Activated CD8-positive, alpha-beta T cell treated with anti-CD3 and anti-CD28 coated beads, Interleukin-2, amount 10 ng/mL, durations not matched to agents 7 days and 5 days (primary cell): ENCODE results near the gene PEX11B. TPM values are rescaled to one million over a fixed set of nuclear protein-coding genes. Genes with fewer than 3 reads are reported as not detected.

Experiments
- ATAC-seq: fragments of 150-1000 bp; cut with Tn5 transposase; one replicate; pipeline ENCODE4 v1.10.0; 2021; ENCODE audit warnings: moderate library complexity
- CTCF ChIA-PET: fragments of 350-600 bp; sonication (Branson Sonifier 250); formaldehyde crosslinking; loops from one replicate; lab custom pipeline; 2021; ENCODE audit warnings: antibody characterized with exemption; lab: Charles Lee
- POLR2A ChIA-PET: fragments of 350-600 bp; sonication (Branson Sonifier 250); formaldehyde crosslinking; loops from one replicate; lab custom pipeline; 2021; ENCODE audit warnings: antibody characterized with exemption; lab: Charles Lee
- DNase-seq: peaks from one replicate; pipeline ENCODE4 v3.0.0-alpha.2; 2020
- H3K27ac Mint-ChIP-seq: one replicate; pipeline ENCODE4 v1.8.0; 2021; ENCODE audit warnings: mild to moderate bottlenecking, mixed read lengths
- H3K27me3 Mint-ChIP-seq: one replicate; pipeline ENCODE4 v1.8.0; 2021; ENCODE audit warnings: low read depth, mixed read lengths
- H3K36me3 Mint-ChIP-seq: one replicate; pipeline ENCODE4 v1.8.0; 2021; ENCODE audit warnings: low read depth, mixed read lengths
- H3K4me1 Mint-ChIP-seq: one replicate; pipeline ENCODE4 v1.8.0; 2021; ENCODE audit warnings: low read depth, mixed read lengths
- H3K4me3 Mint-ChIP-seq: one replicate; pipeline ENCODE4 v1.8.0; 2021; ENCODE audit warnings: mild to moderate bottlenecking, mixed read lengths
- H3K9me3 Mint-ChIP-seq: one replicate; pipeline ENCODE4 v1.8.0; 2022; ENCODE audit warnings: mixed read lengths; ENCODE audit not compliant: insufficient read depth
- total RNA-seq, 2 experiments: library from RNA; stranded (reverse); gene quantifications; one replicate each; pipeline ENCODE4 v1.2.3, GENCODE V29; 2021

PEX11B gene
- total RNA-seq, 2 experiments from 2014 or later = 33.3 to 35.9 TPM

DNA sequence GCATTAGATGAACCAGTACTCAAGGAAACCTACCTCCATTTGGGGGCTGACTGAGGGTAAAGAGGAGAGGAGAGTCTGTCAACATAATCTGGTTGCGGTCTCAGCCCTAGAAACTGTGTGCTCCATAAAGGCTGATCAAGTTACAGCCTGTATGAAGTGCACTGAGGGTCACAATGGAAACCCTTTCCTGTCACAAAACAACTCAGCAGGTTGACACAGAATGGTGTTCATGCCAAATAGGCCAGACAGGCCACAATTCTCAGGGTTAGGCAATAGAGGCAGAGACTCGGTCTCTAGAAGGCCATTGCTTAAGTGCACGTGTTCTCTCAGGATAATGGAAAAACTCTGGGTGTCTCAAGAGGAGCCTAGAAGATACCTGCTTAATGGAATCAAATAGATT is 28.8 kb downstream of the PEX11B start:
- ChIA-PET POLR2A (no interaction called here), CTCF (interaction anchor here (0.7 to 4.7 kb wide), 3 partner anchors 17 to 43 kb away, joined by 3 to 41 read pairs (median 3); partner anchors contain the start of gene NUDT17)
- Mint-ChIP-seq H3K36me3 (no peaks in the 10 kb centered on the region), H3K4me1 (peaks cover 13% of the 10 kb centered on the region), H3K9me3 (no peaks in the 10 kb centered on the region), H3K4me3 (no peak overlapping the region), H3K27me3 (peaks cover 7% of the 10 kb centered on the region), H3K27ac (no peak overlapping the region)
- DNase-seq = no peak
- ATAC-seq = no peak

DNA sequence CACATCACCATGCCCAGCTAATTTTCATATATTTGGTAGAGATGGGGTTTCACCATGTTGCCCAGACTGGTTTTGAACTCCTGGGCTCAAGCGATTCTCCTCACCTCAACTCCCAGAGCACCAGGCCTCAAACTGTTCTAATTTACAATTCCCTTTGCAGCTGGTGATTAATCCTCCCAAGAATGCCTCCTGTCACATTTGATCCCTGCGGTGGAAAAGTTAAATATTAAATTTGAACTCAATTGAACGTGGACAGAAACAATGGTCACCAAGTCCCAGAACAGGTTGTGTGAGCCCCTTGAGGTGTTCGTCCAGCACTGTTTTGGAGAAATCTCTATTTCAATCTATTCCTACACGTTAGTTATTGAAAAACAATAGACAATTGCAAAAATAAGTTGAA is 30.9 kb downstream of the PEX11B start:
- no peak for ATAC-seq
- H3K36me3 Mint-ChIP-seq = no peaks in the 10 kb centered on the region
- H3K27ac Mint-ChIP-seq = no peak overlapping the region
- no peaks in the 10 kb centered on the region for H3K9me3 Mint-ChIP-seq
- peaks cover 14% of the 10 kb centered on the region for H3K4me1 Mint-ChIP-seq
- DNase-seq = no peak
- H3K27me3 Mint-ChIP-seq = peaks cover 24% of the 10 kb centered on the region
- CTCF ChIA-PET = interaction anchor here (1.4 to 6.2 kb wide), 2 partner anchors 29 to 41 kb away, joined by 3 to 49 read pairs; partner anchors contain the start of genes NUDT17 and PIAS3
- H3K4me3 Mint-ChIP-seq = no peak overlapping the region
- POLR2A ChIA-PET = interaction anchor here (1.1 to 1.6 kb wide), 2 partner anchors 29 to 31 kb away, joined by 4 to 7 read pairs; partner anchors contain the start of genes PEX11B and PIAS3

- Mint-ChIP-seq H3K9me3 (no peaks in the 10 kb centered on the region), H3K27ac (peak overlapping the region; percentile 2), H3K27me3 (peaks cover 26% of the 10 kb centered on the region), H3K4me3 (peak overlapping the region; percentile 54), H3K4me1 (peaks cover 14% of the 10 kb centered on the region), H3K36me3 (no peaks in the 10 kb centered on the region)
- DNase-seq (no peak), ATAC-seq (no peak)
- ChIA-PET CTCF (interaction anchor here (1.4 to 6.2 kb wide), 2 partner anchors 28 to 40 kb away, joined by 3 to 49 read pairs; partner anchors contain the start of genes NUDT17 and PIAS3), POLR2A (interaction anchor here (1.6 kb wide), 1 partner anchor 28 kb away, joined by 7 read pairs; the partner anchor contains the start of gene PIAS3)
Measured at GRCh38 chr1:145886816-145887215, 31.7 kb downstream of the PEX11B start.

DNA sequence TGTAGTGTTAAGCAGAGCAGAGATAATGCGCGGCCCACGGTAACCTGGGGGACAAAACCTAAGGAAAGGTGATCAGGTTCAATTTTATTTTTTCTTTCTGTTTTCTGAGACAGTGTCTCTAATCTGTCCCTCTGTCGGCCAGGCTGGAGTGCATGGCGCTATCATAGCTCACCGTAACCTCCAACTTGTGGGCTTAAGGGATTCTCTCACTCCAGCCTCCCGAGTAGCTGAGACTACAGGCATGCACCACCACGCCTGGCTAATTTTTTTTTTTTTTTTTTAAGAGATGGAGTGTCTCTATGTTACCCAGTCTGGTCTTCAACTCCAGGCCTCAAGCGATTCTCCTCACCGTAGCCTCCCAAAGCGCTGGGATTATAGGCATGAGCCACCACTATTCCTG is 32.1 kb downstream of the PEX11B start:
- CTCF ChIA-PET = interaction anchor here (1.2 to 6.2 kb wide), 3 partner anchors 15 to 40 kb away, joined by 3 to 49 read pairs (median 3); partner anchors contain the start of genes NUDT17 and PIAS3
- Mint-ChIP-seq H3K4me1 (peaks cover 14% of the 10 kb centered on the region), H3K27me3 (peaks cover 28% of the 10 kb centered on the region), H3K4me3 (peak overlapping the region; percentile 81), H3K36me3 (no peaks in the 10 kb centered on the region), H3K9me3 (no peaks in the 10 kb centered on the region), H3K27ac (no peak overlapping the region)
- POLR2A ChIA-PET = interaction anchor here (1.6 kb wide), 1 partner anchor 28 kb away, joined by 7 read pairs; the partner anchor contains the start of gene PIAS3
- DNase-seq = no peak
- no peak for ATAC-seq

- Mint-ChIP-seq H3K4me3 (peak within 1 kb of the TSS; percentile 81), H3K9me3 (no peaks in the 10 kb centered on the region), H3K36me3 (no peaks in the 10 kb centered on the region), H3K27me3 (peaks cover 31% of the 10 kb centered on the region), H3K27ac (no peak within 1 kb of the TSS), H3K4me1 (peaks cover 14% of the 10 kb centered on the region)
- peak; percentile 94 for DNase-seq
- POLR2A ChIA-PET = interaction anchor here (1.0 kb wide), 1 partner anchor 12 kb away, joined by 3 read pairs; no protein-coding TSS in a partner anchor
- ATAC-seq = peak; percentile 100
- CTCF ChIA-PET = interaction anchor here (1.2 to 6.2 kb wide), 4 partner anchors 14 to 39 kb away, joined by 3 to 49 read pairs (median 7); partner anchors contain the start of genes NUDT17 and PIAS3
Measured at GRCh38 chr1:145885738-145886287, 32.7 kb downstream of the PEX11B start, which contains the start of gene ANKRD35. Gene ANKRD35, minus strand, starts transcription at chr1:145885866. Its CDS starts 108 bp downstream, at chr1:145885758.

- H3K4me3 Mint-ChIP-seq = peak overlapping the region; percentile 81
- peaks cover 14% of the 10 kb centered on the region for H3K4me1 Mint-ChIP-seq
- no peaks in the 10 kb centered on the region for H3K9me3 Mint-ChIP-seq
- H3K36me3 Mint-ChIP-seq = no peaks in the 10 kb centered on the region
- ChIA-PET POLR2A (interaction anchor here (1.0 kb wide), 1 partner anchor 11 kb away, joined by 3 read pairs; no protein-coding TSS in a partner anchor), CTCF (interaction anchor here (1.3 to 6.2 kb wide), 2 partner anchors 26 to 38 kb away, joined by 8 to 49 read pairs; partner anchors contain the start of genes NUDT17 and PIAS3)
- no peak overlapping the region for H3K27ac Mint-ChIP-seq
- ATAC-seq (no peak), DNase-seq (no peak)
- H3K27me3 Mint-ChIP-seq = peaks cover 31% of the 10 kb centered on the region
Measured at GRCh38 chr1:145884675-145885074, 33.8 kb downstream of the PEX11B start.

DNA sequence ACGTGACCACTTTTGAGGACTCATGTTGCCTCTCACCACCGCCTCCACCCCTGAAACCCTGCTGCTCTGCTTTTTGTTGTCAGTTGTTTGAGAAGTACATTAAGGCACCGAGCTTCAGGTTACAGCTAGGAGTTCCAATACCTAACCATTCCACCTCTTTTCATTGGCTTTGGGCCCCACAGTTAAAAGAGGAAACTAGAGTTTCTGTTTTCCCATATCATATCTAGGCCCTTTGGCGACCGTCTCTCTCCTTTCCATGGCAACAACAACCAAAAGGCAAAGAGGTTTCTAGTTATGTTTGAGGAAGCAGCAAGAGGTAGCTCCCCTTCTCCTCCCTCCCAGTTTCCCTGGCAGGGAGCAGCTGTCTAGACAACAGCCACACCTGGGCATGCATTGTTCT is 38.7 kb downstream of the PEX11B start:
- CTCF ChIA-PET = interaction anchor here (1.1 to 3.7 kb wide), 6 partner anchors 8 to 34 kb away, joined by 3 to 26 read pairs (median 12); partner anchors contain the start of genes ITGA10, NUDT17 and PIAS3
- Mint-ChIP-seq H3K4me3 (no peak overlapping the region), H3K27ac (no peak overlapping the region), H3K27me3 (peaks cover 32% of the 10 kb centered on the region), H3K9me3 (no peaks in the 10 kb centered on the region), H3K36me3 (no peaks in the 10 kb centered on the region), H3K4me1 (peaks cover 1% of the 10 kb centered on the region)
- DNase-seq = no peak
- POLR2A ChIA-PET = interaction anchor here (0.6 kb wide), 1 partner anchor 154 kb away, joined by 4 read pairs; no protein-coding TSS in a partner anchor
- no peak for ATAC-seq

- CTCF ChIA-PET = interaction anchor here (1.1 to 3.7 kb wide), 4 partner anchors 13 to 33 kb away, joined by 4 to 26 read pairs (median 10); partner anchors contain the start of genes ITGA10, NUDT17 and PIAS3
- POLR2A ChIA-PET = interaction anchor here (1.1 to 1.3 kb wide), 2 partner anchors 51 to 80 kb away, joined by 3 to 5 read pairs; partner anchors contain the start of gene LIX1L
- DNase-seq (no peak), ATAC-seq (no peak)
- Mint-ChIP-seq H3K27me3 (peaks cover 24% of the 10 kb centered on the region), H3K4me1 (no peaks in the 10 kb centered on the region), H3K9me3 (no peaks in the 10 kb centered on the region), H3K4me3 (no peak overlapping the region), H3K36me3 (no peaks in the 10 kb centered on the region), H3K27ac (no peak overlapping the region)
Measured at GRCh38 chr1:145878724-145879123, 39.8 kb downstream of the PEX11B start.

DNA sequence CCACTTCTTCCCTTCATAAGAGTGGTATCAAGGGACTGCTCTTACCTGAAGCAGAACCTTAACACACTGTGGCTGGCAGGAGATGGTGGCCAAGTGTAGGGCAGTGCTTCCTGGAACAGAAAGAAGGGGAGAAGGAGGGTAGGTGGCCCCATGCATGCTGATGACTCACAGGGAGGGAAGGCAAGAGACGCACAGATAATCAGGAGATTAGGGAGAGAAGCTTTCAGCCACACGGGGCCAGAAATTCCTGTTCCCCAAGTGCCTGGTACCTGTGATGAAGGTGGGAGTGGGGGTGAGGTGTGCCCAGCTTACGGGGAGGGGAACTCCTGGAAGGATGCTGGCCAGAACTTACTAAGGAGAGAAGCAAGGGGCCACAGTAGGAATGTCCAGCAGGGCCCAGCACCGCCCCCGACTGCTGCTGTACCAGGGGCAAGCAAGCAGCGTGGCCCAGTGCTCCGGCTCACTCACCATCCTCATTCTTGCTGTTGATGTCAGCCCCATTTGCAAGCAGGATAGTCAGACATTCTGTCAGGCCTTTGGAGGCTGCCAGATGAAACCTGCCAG is 40.5 kb downstream of the PEX11B start:
- H3K36me3 Mint-ChIP-seq = no peaks in the 10 kb centered on the region
- ChIA-PET CTCF (interaction anchor here (1.5 to 3.7 kb wide), 3 partner anchors 14 to 32 kb away, joined by 8 to 26 read pairs (median 12); partner anchors contain the start of genes NUDT17 and PIAS3), POLR2A (interaction anchor here (1.3 kb wide), 1 partner anchor 80 kb away, joined by 5 read pairs; the partner anchor contains the start of gene LIX1L)

GRCh38 chr1:145874646-145875045 is 43.9 kb downstream of the PEX11B start:
- Mint-ChIP-seq H3K27ac (no peak overlapping the region), H3K27me3 (peaks cover 10% of the 10 kb centered on the region), H3K36me3 (no peaks in the 10 kb centered on the region), H3K4me1 (peaks cover 20% of the 10 kb centered on the region), H3K9me3 (no peaks in the 10 kb centered on the region), H3K4me3 (no peak overlapping the region)
- ChIA-PET POLR2A (interaction anchor here (1.2 kb wide), 1 partner anchor 18 kb away, joined by 3 read pairs; no protein-coding TSS in a partner anchor), CTCF (interaction anchor here (1.0 to 1.4 kb wide), 3 partner anchors 16 to 29 kb away, joined by 3 to 7 read pairs (median 4); partner anchors contain the start of genes NUDT17 and PIAS3)
- ATAC-seq (no peak), DNase-seq (no peak)

More for the DNA sequence above, 40.5 kb downstream of the PEX11B start:
- ATAC-seq = no peak
- Mint-ChIP-seq H3K27ac (no peak overlapping the region), H3K4me1 (peaks cover 2% of the 10 kb centered on the region), H3K4me3 (no peak overlapping the region), H3K9me3 (no peaks in the 10 kb centered on the region), H3K27me3 (peaks cover 19% of the 10 kb centered on the region)
- DNase-seq = no peak
